OCI-LY3 (cell line): ENCODE results near the gene SPRR2D.

ENCODE experiments used
- CTCF ChIP-seq: fragments of 200-600, 300-600 bp; sonication (generic); IDR thresholded peaks from 2 replicates; pipeline ENCODE4 v1.5.1; 2014; ENCODE audit warnings: antibody characterized with exemption, low read length, low read depth
- EZH2phosphoT487 ChIP-seq: fragments of 200-600 bp; shearing (Covaris generic); IDR thresholded peaks from 2 replicates; pipeline ENCODE4 v1.6.1; 2018; ENCODE audit warnings: antibody characterized with exemption, mixed run types, low read depth

GRCh38 chr1:152995842-152996241 lies 45.1 kb downstream of the SPRR2D start:
- TF ChIP-seq CTCF (no peak), EZH2phosphoT487 (no peak)
